ENCODE data around the gene SUPT20H.

Gene SUPT20H

GRCh38 chr13:37106642-37107041 lies 47.2 kb upstream of the SUPT20H start:
- TF ChIP-seq POLR2AphosphoS5 (IDR thresholded peaks at IDR 0.05; ENCODE audit: low read depth, low read length) (no peak), FOXP2 (optimal IDR thresholded peaks at IDR 0.05; ENCODE audit: borderline replicate concordance, extremely low read depth, extremely low read length, insufficient read depth) (no peak), TAF1 (IDR thresholded peaks at IDR 0.05; ENCODE audit: borderline replicate concordance, insufficient read depth, low read length) (no peak), REST (IDR thresholded peaks at IDR 0.05; ENCODE audit: insufficient read depth in 1 of 2, low read depth in 2 of 2, low read length in 2 of 2) (no peak), SIN3A (IDR thresholded peaks at IDR 0.05; ENCODE audit: borderline replicate concordance, insufficient read depth, low read length) (no peak)

GRCh38 chr13:37105251-37105714 lies 45.8 kb upstream of the SUPT20H start, which contains the start of gene CSNK1A1L:
CSNK1A1L (minus strand) TSS chr13:37105664; CDS start chr13:37105256, 408 bp downstream.
- TF ChIP-seq FOXP2 (optimal IDR thresholded peaks at IDR 0.05; ENCODE audit: borderline replicate concordance, extremely low read depth, extremely low read length, insufficient read depth) (no peak), POLR2AphosphoS5 (IDR thresholded peaks at IDR 0.05; ENCODE audit: low read depth, low read length) (no peak), REST (IDR thresholded peaks at IDR 0.05; ENCODE audit: insufficient read depth in 1 of 2, low read depth in 2 of 2, low read length in 2 of 2) (no peak), SIN3A (IDR thresholded peaks at IDR 0.05; ENCODE audit: borderline replicate concordance, insufficient read depth, low read length) (no peak), TAF1 (IDR thresholded peaks at IDR 0.05; ENCODE audit: borderline replicate concordance, insufficient read depth, low read length) (no peak)

- TF ChIP-seq POLR2AphosphoS5 (IDR thresholded peaks at IDR 0.05; ENCODE audit: low read depth, low read length) = no peak
- no peak for TF ChIP-seq TAF1 (IDR thresholded peaks at IDR 0.05; ENCODE audit: borderline replicate concordance, insufficient read depth, low read length)
- TF ChIP-seq FOXP2 (optimal IDR thresholded peaks at IDR 0.05; ENCODE audit: borderline replicate concordance, extremely low read depth, extremely low read length, insufficient read depth) = no peak
Measured at GRCh38 chr13:37102896-37103295, 43.4 kb upstream of the SUPT20H start.

GRCh38 chr13:37101201-37101600 lies 41.7 kb upstream of the SUPT20H start:
- no peak for TF ChIP-seq REST (IDR thresholded peaks at IDR 0.05; ENCODE audit: insufficient read depth in 1 of 2, low read depth in 2 of 2, low read length in 2 of 2)
- no peak for TF ChIP-seq SIN3A (IDR thresholded peaks at IDR 0.05; ENCODE audit: borderline replicate concordance, insufficient read depth, low read length)
- no peak for TF ChIP-seq FOXP2 (optimal IDR thresholded peaks at IDR 0.05; ENCODE audit: borderline replicate concordance, extremely low read depth, extremely low read length, insufficient read depth)
- no peak for TF ChIP-seq POLR2AphosphoS5 (IDR thresholded peaks at IDR 0.05; ENCODE audit: low read depth, low read length)
- TF ChIP-seq TAF1 (IDR thresholded peaks at IDR 0.05; ENCODE audit: borderline replicate concordance, insufficient read depth, low read length) = no peak

GRCh38 chr13:37100731-37101130 lies 41.2 kb upstream of the SUPT20H start:
- TF ChIP-seq FOXP2 (optimal IDR thresholded peaks at IDR 0.05; ENCODE audit: borderline replicate concordance, extremely low read depth, extremely low read length, insufficient read depth) (no peak), POLR2AphosphoS5 (IDR thresholded peaks at IDR 0.05; ENCODE audit: low read depth, low read length) (no peak), REST (IDR thresholded peaks at IDR 0.05; ENCODE audit: insufficient read depth in 1 of 2, low read depth in 2 of 2, low read length in 2 of 2) (no peak), SIN3A (IDR thresholded peaks at IDR 0.05; ENCODE audit: borderline replicate concordance, insufficient read depth, low read length) (no peak), TAF1 (IDR thresholded peaks at IDR 0.05; ENCODE audit: borderline replicate concordance, insufficient read depth, low read length) (no peak)

Data from PFSK-1 (cell line).